HG03439 (cell line): Measurements from ENCODE around the gene HS6ST3.
"Not testable (repeated sequence)": the region's sequence is repeated elsewhere in the genome, so short reads cannot be mapped to it uniquely, and the experiment has no call there.

Experiments used
- ATAC-seq: cut with Tn5 transposase; IDR thresholded peaks from one replicate; pipeline ENCODE4 v1.9.1; 2021; ENCODE audit warnings: mild to moderate bottlenecking, moderate library complexity; ENCODE audit not compliant: unreplicated experiment

The HS6ST3 gene

GRCh38 chr13:96089749-96090239, at the start of gene HS6ST3:
TSS of gene HS6ST3 (plus strand) at chr13:96090107.
- peak; percentile 39 for ATAC-seq

- no peak for ATAC-seq
These were observed 48.4 kb upstream of the HS6ST3 start for GRCh38 chr13:96041326-96042110.

- ATAC-seq, result no peak
These were observed 45.7 kb upstream of the HS6ST3 start for GRCh38 chr13:96044238-96044637.

- ATAC-seq, result not testable (repeated sequence)
These were observed 43.3 kb upstream of the HS6ST3 start for GRCh38 chr13:96046449-96047126.

GRCh38 chr13:96050955-96051354, 39.0 kb upstream of the HS6ST3 start:
- not testable (repeated sequence) for ATAC-seq

GRCh38 chr13:96051491-96051890, 38.4 kb upstream of the HS6ST3 start:
- not testable (repeated sequence) for ATAC-seq

- ATAC-seq, result not testable (repeated sequence)
These were observed 38.0 kb upstream of the HS6ST3 start for GRCh38 chr13:96051946-96052345.

GRCh38 chr13:96052656-96053002, 37.3 kb upstream of the HS6ST3 start:
- ATAC-seq, result peak; percentile 60

- peak; percentile 98 for ATAC-seq
These were observed 36.8 kb upstream of the HS6ST3 start, which contains the start of gene UGGT2 for GRCh38 chr13:96053003-96053703. TSS of gene UGGT2 (minus strand) at chr13:96053401. CDS start at chr13:96053312, 89 bp downstream.

GRCh38 chr13:96065849-96066248, 24.1 kb upstream of the HS6ST3 start:
- no peak for ATAC-seq

- ATAC-seq, result no peak
These were observed 21.2 kb upstream of the HS6ST3 start for GRCh38 chr13:96068729-96069128.

GRCh38 chr13:96071504-96071903, 18.4 kb upstream of the HS6ST3 start:
- no peak for ATAC-seq

- no peak for ATAC-seq
These were observed 17.5 kb upstream of the HS6ST3 start for GRCh38 chr13:96072392-96072791.

- ATAC-seq, result peak; percentile 53
These were observed 13.9 kb upstream of the HS6ST3 start for GRCh38 chr13:96075953-96076543.

- no peak for ATAC-seq
These were observed 9.2 kb upstream of the HS6ST3 start for GRCh38 chr13:96080676-96081075.

- ATAC-seq, result no peak
These were observed 8.0 kb upstream of the HS6ST3 start for GRCh38 chr13:96081888-96082287.

- ATAC-seq, result no peak
These were observed 7.3 kb upstream of the HS6ST3 start for GRCh38 chr13:96082640-96083039.

- no peak for ATAC-seq
These were observed 3.2 kb upstream of the HS6ST3 start for GRCh38 chr13:96086736-96087135.

- no peak for ATAC-seq
These were observed 768 bp upstream of the HS6ST3 start for GRCh38 chr13:96089139-96089538.

GRCh38 chr13:96090240-96091101, 564 bp downstream of the HS6ST3 start:
- ATAC-seq, result peak; percentile 39
